HL-60 (cell line): ENCODE data around the gene FCMR.

Experiments used
- DNase-seq, 2 experiments: peaks; one replicate each; pipeline ENCODE4 v3.0.0-alpha.2; 2010 to 2020; ENCODE audit warnings: low read depth in 1 of 2, low spot score in 1 of 2
- H3K27ac ChIP-seq: fragments of 250-450 bp; sonication (Bioruptor Pico); replicated peaks from 2 replicates; pipeline ENCODE4 v1.5.1; 2020; ENCODE audit warnings: mild to moderate bottlenecking, moderate library complexity
- H3K27me3 ChIP-seq: fragments of 250-450 bp; sonication (Bioruptor Pico); 2 replicates; pipeline ENCODE4 v1.5.1; 2021; ENCODE audit warnings: mild to moderate bottlenecking, moderate library complexity; ENCODE audit not compliant: insufficient read depth, poor library complexity, severe bottlenecking
- H3K4me3 ChIP-seq: replicated peaks from 2 replicates; pipeline ENCODE4 v1.5.1; 2011; ENCODE audit warnings: mild to moderate bottlenecking, control low read depth, low read length; ENCODE audit not compliant: insufficient read depth
- GABPA ChIP-seq: IDR thresholded peaks from 2 replicates; pipeline ENCODE4 v1.6.1; 2012; ENCODE audit warnings: low read depth
- POLR2AphosphoS5 ChIP-seq: IDR thresholded peaks from 2 replicates; pipeline ENCODE4 v1.6.1; 2012; ENCODE audit warnings: low read depth
- REST ChIP-seq: IDR thresholded peaks from 2 replicates; pipeline ENCODE4 v1.6.1; 2012; ENCODE audit warnings: low read depth; ENCODE audit not compliant: insufficient replicate concordance
- SPI1 ChIP-seq: IDR thresholded peaks from 2 replicates; pipeline ENCODE4 v1.6.1; 2012; ENCODE audit warnings: low read depth, mild to moderate bottlenecking, borderline replicate concordance
- TF ChIP-seq, protein P1 (sequence below): IDR thresholded peaks from one replicate; pipeline ENCODE4 v1.5.1; 2011; ENCODE audit warnings: low read length, control low read depth, inconsistent platforms; ENCODE audit not compliant: insufficient read depth

The FCMR gene

GRCh38 chr1:206922524-206922923 is 783 bp upstream of the FCMR start:
- Histone ChIP-seq H3K27me3 (no peaks in the 10 kb centered on the region), H3K27ac (peak overlapping the region; percentile 65), H3K4me3 (no peak overlapping the region)
- DNase-seq = no peak
- no peak for TF ChIP-seq GABPA
- no peak for TF ChIP-seq POLR2AphosphoS5
- TF ChIP-seq, protein P1, sequence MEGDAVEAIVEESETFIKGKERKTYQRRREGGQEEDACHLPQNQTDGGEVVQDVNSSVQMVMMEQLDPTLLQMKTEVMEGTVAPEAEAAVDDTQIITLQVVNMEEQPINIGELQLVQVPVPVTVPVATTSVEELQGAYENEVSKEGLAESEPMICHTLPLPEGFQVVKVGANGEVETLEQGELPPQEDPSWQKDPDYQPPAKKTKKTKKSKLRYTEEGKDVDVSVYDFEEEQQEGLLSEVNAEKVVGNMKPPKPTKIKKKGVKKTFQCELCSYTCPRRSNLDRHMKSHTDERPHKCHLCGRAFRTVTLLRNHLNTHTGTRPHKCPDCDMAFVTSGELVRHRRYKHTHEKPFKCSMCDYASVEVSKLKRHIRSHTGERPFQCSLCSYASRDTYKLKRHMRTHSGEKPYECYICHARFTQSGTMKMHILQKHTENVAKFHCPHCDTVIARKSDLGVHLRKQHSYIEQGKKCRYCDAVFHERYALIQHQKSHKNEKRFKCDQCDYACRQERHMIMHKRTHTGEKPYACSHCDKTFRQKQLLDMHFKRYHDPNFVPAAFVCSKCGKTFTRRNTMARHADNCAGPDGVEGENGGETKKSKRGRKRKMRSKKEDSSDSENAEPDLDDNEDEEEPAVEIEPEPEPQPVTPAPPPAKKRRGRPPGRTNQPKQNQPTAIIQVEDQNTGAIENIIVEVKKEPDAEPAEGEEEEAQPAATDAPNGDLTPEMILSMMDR = no peak
- TF ChIP-seq SPI1 = no peak
- no peak for TF ChIP-seq REST

DNA sequence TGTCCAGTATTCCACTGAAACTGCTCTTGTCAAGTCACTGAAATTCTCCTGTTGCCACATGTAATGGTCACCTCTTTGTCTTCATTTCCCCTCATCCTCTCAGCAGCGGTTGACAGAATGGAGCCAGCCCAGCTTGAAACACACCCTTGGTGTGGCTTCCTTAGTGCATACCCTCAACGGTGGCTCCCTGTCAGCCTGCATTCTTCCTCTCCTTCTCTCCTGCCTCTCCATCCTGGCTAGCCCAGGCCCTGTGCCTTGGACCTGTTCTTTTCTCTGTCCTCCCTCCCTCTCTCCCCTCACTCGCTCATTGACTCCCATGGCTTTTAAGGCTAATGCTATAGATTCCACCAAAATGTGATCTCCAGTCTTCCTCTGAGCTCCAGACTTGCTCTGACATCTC is 3.7 kb downstream of the FCMR start:
- TF ChIP-seq POLR2AphosphoS5 (no peak), SPI1 (no peak), GABPA (no peak), REST (no peak)
- TF ChIP-seq, protein P1 = no peak
- Histone ChIP-seq H3K27ac (no peak overlapping the region), H3K4me3 (no peak overlapping the region), H3K27me3 (no peaks in the 10 kb centered on the region)
- no peak for DNase-seq

- DNase-seq = no peak
- TF ChIP-seq POLR2AphosphoS5 (no peak), GABPA (no peak), REST (no peak), SPI1 (no peak)
- TF ChIP-seq, protein P1 = no peak
- no peaks in the 10 kb centered on the region for H3K27me3 ChIP-seq
- H3K27ac ChIP-seq = no peak overlapping the region
- no peak overlapping the region for H3K4me3 ChIP-seq
Observed at GRCh38 chr1:206916000-206916709, 5.6 kb downstream of the FCMR start.
